ENCODE data around the gene RAB27A. TPM values are rescaled to one million over a fixed set of nuclear protein-coding genes. Genes with fewer than 3 reads are reported as not detected.
A peak's percentile ranks its signal among the peaks of the same experiment; 100 is the strongest.

RAB27A gene
- total and polyA plus RNA-seq, 9 of the 15 experiments (the other 6 are each of a cell fraction or from before 2014, with no cell fraction given) = 31.5 to 171 (median 80.4) TPM

DNA sequence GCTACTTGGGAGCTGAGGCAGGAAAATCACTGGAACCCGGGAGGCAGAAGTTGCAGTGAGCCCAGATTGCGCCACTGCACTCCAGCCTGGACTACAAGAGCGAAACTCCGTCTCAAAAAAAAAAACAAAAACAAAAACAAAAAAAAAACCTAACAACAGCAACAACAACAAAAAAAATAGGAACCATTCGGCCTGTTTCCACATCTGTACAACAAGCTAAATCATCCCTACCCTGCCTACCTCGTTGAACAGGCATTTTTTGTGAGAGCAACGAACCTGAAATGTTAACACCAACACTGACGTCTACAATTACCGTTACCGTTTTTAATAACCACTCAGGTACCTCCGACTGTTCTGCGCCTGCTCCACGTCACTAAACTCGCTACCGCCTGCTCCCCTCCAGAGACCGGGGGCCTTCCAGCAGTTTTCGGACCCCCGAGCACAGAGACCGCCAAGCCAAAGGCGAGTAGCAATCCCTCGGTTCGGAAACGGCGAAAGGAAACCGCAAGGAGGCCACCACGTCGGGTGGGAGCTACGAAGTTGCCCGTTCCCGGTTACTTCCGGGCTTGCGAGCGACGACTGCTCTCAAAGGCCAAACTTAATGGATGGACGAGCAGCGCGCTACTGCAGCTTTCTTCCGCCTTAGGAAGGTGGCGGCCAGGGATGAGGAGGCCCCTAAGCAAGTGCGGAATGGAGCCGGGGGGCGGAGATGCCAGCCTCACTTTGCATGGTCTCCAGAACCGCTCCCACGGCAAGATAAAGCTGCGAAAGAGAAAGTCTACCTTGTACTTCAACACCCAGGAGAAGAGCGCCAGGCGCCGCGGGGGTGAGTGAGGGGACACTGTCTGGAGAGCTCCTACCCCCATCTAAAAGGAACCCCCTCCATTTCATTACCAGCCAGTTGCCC, 29.2 kb upstream of the RAB27A start, which contains the start of the genes PIGB and PIGBOS1 (continued):
- TF ChIP-seq, protein P1, sequence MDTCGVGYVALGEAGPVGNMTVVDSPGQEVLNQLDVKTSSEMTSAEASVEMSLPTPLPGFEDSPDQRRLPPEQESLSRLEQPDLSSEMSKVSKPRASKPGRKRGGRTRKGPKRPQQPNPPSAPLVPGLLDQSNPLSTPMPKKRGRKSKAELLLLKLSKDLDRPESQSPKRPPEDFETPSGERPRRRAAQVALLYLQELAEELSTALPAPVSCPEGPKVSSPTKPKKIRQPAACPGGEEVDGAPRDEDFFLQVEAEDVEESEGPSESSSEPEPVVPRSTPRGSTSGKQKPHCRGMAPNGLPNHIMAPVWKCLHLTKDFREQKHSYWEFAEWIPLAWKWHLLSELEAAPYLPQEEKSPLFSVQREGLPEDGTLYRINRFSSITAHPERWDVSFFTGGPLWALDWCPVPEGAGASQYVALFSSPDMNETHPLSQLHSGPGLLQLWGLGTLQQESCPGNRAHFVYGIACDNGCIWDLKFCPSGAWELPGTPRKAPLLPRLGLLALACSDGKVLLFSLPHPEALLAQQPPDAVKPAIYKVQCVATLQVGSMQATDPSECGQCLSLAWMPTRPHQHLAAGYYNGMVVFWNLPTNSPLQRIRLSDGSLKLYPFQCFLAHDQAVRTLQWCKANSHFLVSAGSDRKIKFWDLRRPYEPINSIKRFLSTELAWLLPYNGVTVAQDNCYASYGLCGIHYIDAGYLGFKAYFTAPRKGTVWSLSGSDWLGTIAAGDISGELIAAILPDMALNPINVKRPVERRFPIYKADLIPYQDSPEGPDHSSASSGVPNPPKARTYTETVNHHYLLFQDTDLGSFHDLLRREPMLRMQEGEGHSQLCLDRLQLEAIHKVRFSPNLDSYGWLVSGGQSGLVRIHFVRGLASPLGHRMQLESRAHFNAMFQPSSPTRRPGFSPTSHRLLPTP (IDR thresholded peaks at IDR 0.05; ENCODE audit: borderline replicate concordance, extremely low read depth, insufficient read length) = no peak
- TF ChIP-seq NR2C2 (CRISPR knock-in tag; IDR thresholded peaks at IDR 0.05) = no peak
- peak; percentile 58; the same call in 1 of the 2 replicates for TF ChIP-seq NR2C2 (tag; IDR thresholded peaks at IDR 0.05)
- TF ChIP-seq NCOA2 (IDR thresholded peaks at IDR 0.05; ENCODE audit: partially characterized antibody in 2 of 2) = no peak
- no peak for TF ChIP-seq IRF2 (CRISPR knock-in tag; IDR thresholded peaks at IDR 0.05)
- TF ChIP-seq, protein P2, sequence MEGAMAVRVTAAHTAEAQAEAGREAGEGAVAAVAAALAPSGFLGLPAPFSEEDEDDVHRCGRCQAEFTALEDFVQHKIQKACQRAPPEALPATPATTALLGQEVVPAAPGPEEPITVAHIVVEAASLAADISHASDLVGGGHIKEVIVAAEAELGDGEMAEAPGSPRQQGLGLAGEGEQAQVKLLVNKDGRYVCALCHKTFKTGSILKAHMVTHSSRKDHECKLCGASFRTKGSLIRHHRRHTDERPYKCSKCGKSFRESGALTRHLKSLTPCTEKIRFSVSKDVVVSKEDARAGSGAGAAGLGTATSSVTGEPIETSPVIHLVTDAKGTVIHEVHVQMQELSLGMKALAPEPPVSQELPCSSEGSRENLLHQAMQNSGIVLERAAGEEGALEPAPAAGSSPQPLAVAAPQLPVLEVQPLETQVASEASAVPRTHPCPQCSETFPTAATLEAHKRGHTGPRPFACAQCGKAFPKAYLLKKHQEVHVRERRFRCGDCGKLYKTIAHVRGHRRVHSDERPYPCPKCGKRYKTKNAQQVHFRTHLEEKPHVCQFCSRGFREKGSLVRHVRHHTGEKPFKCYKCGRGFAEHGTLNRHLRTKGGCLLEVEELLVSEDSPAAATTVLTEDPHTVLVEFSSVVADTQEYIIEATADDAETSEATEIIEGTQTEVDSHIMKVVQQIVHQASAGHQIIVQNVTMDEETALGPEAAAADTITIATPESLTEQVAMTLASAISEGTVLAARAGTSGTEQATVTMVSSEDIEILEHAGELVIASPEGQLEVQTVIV (CRISPR knock-in tag; IDR thresholded peaks at IDR 0.05; ENCODE audit: borderline replicate concordance) = no peak
- TF ChIP-seq MTA3 (IDR thresholded peaks at IDR 0.05; ENCODE audit: borderline replicate concordance) = peak; percentile 99
- no peak for TF ChIP-seq HIVEP1 (CRISPR knock-in tag; IDR thresholded peaks at IDR 0.05)
- no peak for TF ChIP-seq ZKSCAN1 (IDR thresholded peaks at IDR 0.05; ENCODE audit: low read depth, low read length)
- TF ChIP-seq HSF4 (CRISPR knock-in tag; IDR thresholded peaks at IDR 0.05; ENCODE audit: borderline replicate concordance) = no peak
- TF ChIP-seq, protein P3, sequence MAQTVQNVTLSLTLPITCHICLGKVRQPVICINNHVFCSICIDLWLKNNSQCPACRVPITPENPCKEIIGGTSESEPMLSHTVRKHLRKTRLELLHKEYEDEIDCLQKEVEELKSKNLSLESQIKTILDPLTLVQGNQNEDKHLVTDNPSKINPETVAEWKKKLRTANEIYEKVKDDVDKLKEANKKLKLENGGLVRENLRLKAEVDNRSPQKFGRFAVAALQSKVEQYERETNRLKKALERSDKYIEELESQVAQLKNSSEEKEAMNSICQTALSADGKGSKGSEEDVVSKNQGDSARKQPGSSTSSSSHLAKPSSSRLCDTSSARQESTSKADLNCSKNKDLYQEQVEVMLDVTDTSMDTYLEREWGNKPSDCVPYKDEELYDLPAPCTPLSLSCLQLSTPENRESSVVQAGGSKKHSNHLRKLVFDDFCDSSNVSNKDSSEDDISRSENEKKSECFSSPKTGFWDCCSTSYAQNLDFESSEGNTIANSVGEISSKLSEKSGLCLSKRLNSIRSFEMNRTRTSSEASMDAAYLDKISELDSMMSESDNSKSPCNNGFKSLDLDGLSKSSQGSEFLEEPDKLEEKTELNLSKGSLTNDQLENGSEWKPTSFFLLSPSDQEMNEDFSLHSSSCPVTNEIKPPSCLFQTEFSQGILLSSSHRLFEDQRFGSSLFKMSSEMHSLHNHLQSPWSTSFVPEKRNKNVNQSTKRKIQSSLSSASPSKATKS (CRISPR knock-in tag; IDR thresholded peaks at IDR 0.05) = peak; percentile 10; the same call in 1 of the 2 replicates
- TF ChIP-seq DPF2 (IDR thresholded peaks at IDR 0.05) = no peak
- TF ChIP-seq, protein P4, sequence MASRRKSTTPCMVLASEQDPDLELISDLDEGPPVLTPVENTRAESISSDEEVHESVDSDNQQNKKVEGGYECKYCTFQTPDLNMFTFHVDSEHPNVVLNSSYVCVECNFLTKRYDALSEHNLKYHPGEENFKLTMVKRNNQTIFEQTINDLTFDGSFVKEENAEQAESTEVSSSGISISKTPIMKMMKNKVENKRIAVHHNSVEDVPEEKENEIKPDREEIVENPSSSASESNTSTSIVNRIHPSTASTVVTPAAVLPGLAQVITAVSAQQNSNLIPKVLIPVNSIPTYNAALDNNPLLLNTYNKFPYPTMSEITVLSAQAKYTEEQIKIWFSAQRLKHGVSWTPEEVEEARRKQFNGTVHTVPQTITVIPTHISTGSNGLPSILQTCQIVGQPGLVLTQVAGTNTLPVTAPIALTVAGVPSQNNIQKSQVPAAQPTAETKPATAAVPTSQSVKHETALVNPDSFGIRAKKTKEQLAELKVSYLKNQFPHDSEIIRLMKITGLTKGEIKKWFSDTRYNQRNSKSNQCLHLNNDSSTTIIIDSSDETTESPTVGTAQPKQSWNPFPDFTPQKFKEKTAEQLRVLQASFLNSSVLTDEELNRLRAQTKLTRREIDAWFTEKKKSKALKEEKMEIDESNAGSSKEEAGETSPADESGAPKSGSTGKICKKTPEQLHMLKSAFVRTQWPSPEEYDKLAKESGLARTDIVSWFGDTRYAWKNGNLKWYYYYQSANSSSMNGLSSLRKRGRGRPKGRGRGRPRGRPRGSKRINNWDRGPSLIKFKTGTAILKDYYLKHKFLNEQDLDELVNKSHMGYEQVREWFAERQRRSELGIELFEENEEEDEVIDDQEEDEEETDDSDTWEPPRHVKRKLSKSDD (conservative IDR thresholded peaks at IDR 0.05; ENCODE audit: low read length) = no peak
- TF ChIP-seq MYC (IDR thresholded peaks at IDR 0.05; ENCODE audit: low read depth, low read length) = peak; percentile 85
- no peak for TF ChIP-seq MYC (CRISPR knock-in tag; IDR thresholded peaks at IDR 0.05; ENCODE audit: borderline replicate concordance, low read depth)
- no peak for TF ChIP-seq RAD51 (IDR thresholded peaks at IDR 0.05; ENCODE audit: borderline replicate concordance, low read depth)
